Osteoblast (primary cell): ENCODE data around the gene IL6R. TPM values are rescaled to one million over a fixed set of nuclear protein-coding genes. Genes with fewer than 3 reads are reported as not detected.

ENCODE experiments used
- DNase-seq: peaks from one replicate; pipeline ENCODE4 v3.0.0; 2011; ENCODE audit warnings: low spot score, mixed read lengths; ENCODE audit not compliant: insufficient read length; ENCODE audit errors: missing footprints
- H2AFZ ChIP-seq: 2 replicates; pipeline ENCODE4 v1.6.0; 2011; ENCODE audit warnings: mild to moderate bottlenecking, low read length
- H3K27ac ChIP-seq: 2 replicates; pipeline ENCODE4 v1.5.1; 2011; ENCODE audit warnings: mild to moderate bottlenecking, low read depth, low read length, moderate library complexity
- H3K27me3 ChIP-seq: 2 replicates; pipeline ENCODE4 v1.6.0; 2012; ENCODE audit warnings: mild to moderate bottlenecking, control low read depth, inconsistent platforms, low read length, moderate library complexity; ENCODE audit not compliant: insufficient read depth
- H3K36me3 ChIP-seq: 2 replicates; pipeline ENCODE4 v1.5.1; 2011; ENCODE audit warnings: mild to moderate bottlenecking, low read length, control low read depth, moderate library complexity; ENCODE audit not compliant: insufficient read depth
- H3K4me1 ChIP-seq: 2 replicates; pipeline ENCODE4 v1.5.1; 2011; ENCODE audit warnings: mild to moderate bottlenecking, low read length, control low read depth, moderate library complexity; ENCODE audit not compliant: insufficient read depth
- H3K4me2 ChIP-seq: 2 replicates; pipeline ENCODE4 v1.6.0; 2011; ENCODE audit warnings: mild to moderate bottlenecking, low read length; ENCODE audit not compliant: insufficient read depth
- H3K4me3 ChIP-seq: fragments of 200-600 bp; sonication (generic); 3 replicates; pipeline ENCODE4 v1.5.1; 2012; ENCODE audit warnings: mild to moderate bottlenecking, low read length, inconsistent platforms; ENCODE audit not compliant: insufficient read depth
- H3K79me2 ChIP-seq: 2 replicates; pipeline ENCODE4 v1.6.0; 2012; ENCODE audit warnings: mild to moderate bottlenecking, low read length, control low read depth, inconsistent platforms; ENCODE audit not compliant: insufficient read depth
- H3K9me3 ChIP-seq: 2 replicates; pipeline ENCODE4 v1.5.1; 2011; ENCODE audit warnings: low read depth, low read length, control low read depth
- H4K20me1 ChIP-seq: 2 replicates; pipeline ENCODE4 v1.6.0; 2012; ENCODE audit warnings: mild to moderate bottlenecking, low read length, control low read depth; ENCODE audit not compliant: insufficient read depth
- CTCF ChIP-seq: IDR thresholded peaks from 2 replicates; pipeline ENCODE4 v1.5.1; 2011; ENCODE audit warnings: mild to moderate bottlenecking, low read depth, low read length, moderate library complexity; ENCODE audit errors: extremely low read depth
- total RNA-seq: library from RNA; depleted of rRNA; stranded (reverse); fragments of >200 nt; gene quantifications from 2 replicates; pipeline ENCODE4 v1.2.3, GENCODE V29; 2012

Gene IL6R
- total RNA-seq, 1 donor: 8.0 TPM

- H3K79me2 ChIP-seq: peaks cover 4% of the 10 kb centered on the region
- no peak overlapping the region for H3K4me2 ChIP-seq
- no peak for TF ChIP-seq CTCF
- H3K4me1 ChIP-seq: peaks cover 38% of the 10 kb centered on the region
- H2AFZ ChIP-seq: no peak overlapping the region
- H3K4me3 ChIP-seq: no peak overlapping the region
- H4K20me1 ChIP-seq: no peaks in the 10 kb centered on the region
- no peaks in the 10 kb centered on the region for H3K27me3 ChIP-seq
- H3K36me3 ChIP-seq: no peaks in the 10 kb centered on the region
- H3K27ac ChIP-seq: no peak overlapping the region
- no peaks in the 10 kb centered on the region for H3K9me3 ChIP-seq
- no peak for DNase-seq
Observed at GRCh38 chr1:154427173-154428139, 22.3 kb downstream of the IL6R start.

GRCh38 chr1:154429118-154429517, 24.0 kb downstream of the IL6R start:
- H3K9me3 ChIP-seq: no peaks in the 10 kb centered on the region
- H3K4me3 ChIP-seq: no peak overlapping the region
- peaks cover 23% of the 10 kb centered on the region for H3K4me1 ChIP-seq
- no peaks in the 10 kb centered on the region for H3K36me3 ChIP-seq
- peaks cover 4% of the 10 kb centered on the region for H3K79me2 ChIP-seq
- H3K4me2 ChIP-seq: no peak overlapping the region
- DNase-seq: no peak
- H2AFZ ChIP-seq: no peak overlapping the region
- no peaks in the 10 kb centered on the region for H4K20me1 ChIP-seq
- no peaks in the 10 kb centered on the region for H3K27me3 ChIP-seq
- no peak overlapping the region for H3K27ac ChIP-seq
- TF ChIP-seq CTCF: no peak

GRCh38 chr1:154429841-154430611, 24.9 kb downstream of the IL6R start:
- H3K27ac ChIP-seq: peak overlapping the region; percentile 62
- H4K20me1 ChIP-seq: no peaks in the 10 kb centered on the region
- H3K4me1 ChIP-seq: peaks cover 26% of the 10 kb centered on the region
- H3K36me3 ChIP-seq: no peaks in the 10 kb centered on the region
- TF ChIP-seq CTCF: no peak
- H3K79me2 ChIP-seq: peaks cover 4% of the 10 kb centered on the region
- H3K9me3 ChIP-seq: no peaks in the 10 kb centered on the region
- no peak for DNase-seq
- H3K27me3 ChIP-seq: no peaks in the 10 kb centered on the region
- no peak overlapping the region for H3K4me2 ChIP-seq
- H2AFZ ChIP-seq: no peak overlapping the region
- no peak overlapping the region for H3K4me3 ChIP-seq

GRCh38 chr1:154430903-154431302, 25.8 kb downstream of the IL6R start:
- peaks cover 4% of the 10 kb centered on the region for H3K79me2 ChIP-seq
- no peak overlapping the region for H2AFZ ChIP-seq
- peak overlapping the region; percentile 62 for H3K27ac ChIP-seq
- H4K20me1 ChIP-seq: no peaks in the 10 kb centered on the region
- TF ChIP-seq CTCF: no peak
- no peak for DNase-seq
- no peaks in the 10 kb centered on the region for H3K36me3 ChIP-seq
- peaks cover 26% of the 10 kb centered on the region for H3K4me1 ChIP-seq
- peak overlapping the region; percentile 12 for H3K4me2 ChIP-seq
- H3K9me3 ChIP-seq: no peaks in the 10 kb centered on the region
- H3K4me3 ChIP-seq: no peak overlapping the region
- no peaks in the 10 kb centered on the region for H3K27me3 ChIP-seq
